HG02970 (cell line): ENCODE results near the gene TIGD3.

Experiments used
- ATAC-seq: cut with Tn5 transposase; IDR thresholded peaks from one replicate; pipeline ENCODE4 v1.9.1; 2021; ENCODE audit warnings: mild to moderate bottlenecking, moderate library complexity, moderate number of reproducible peaks; ENCODE audit not compliant: unreplicated experiment, low FRiP score

The TIGD3 gene

GRCh38 chr11:65386307-65387140, 32.0 kb downstream of the TIGD3 start, which contains the start of gene FRMD8:
Gene FRMD8 (plus strand): TSS chr11:65386637. CDS start chr11:65387037, 400 bp downstream.
- no peak for ATAC-seq

- ATAC-seq = no peak
Observed at GRCh38 chr11:65388731-65389130, 34.2 kb downstream of the TIGD3 start.

GRCh38 chr11:65389294-65389980, 34.9 kb downstream of the TIGD3 start:
- no peak for ATAC-seq

GRCh38 chr11:65390099-65390941, 35.8 kb downstream of the TIGD3 start:
- no peak for ATAC-seq

- no peak for ATAC-seq
Observed at GRCh38 chr11:65390996-65391395, 36.4 kb downstream of the TIGD3 start.

- no peak for ATAC-seq
Observed at GRCh38 chr11:65392186-65392829, 37.8 kb downstream of the TIGD3 start.

- ATAC-seq = no peak
Observed at GRCh38 chr11:65392899-65393298, 38.3 kb downstream of the TIGD3 start.

GRCh38 chr11:65393513-65394079, 39.0 kb downstream of the TIGD3 start:
- ATAC-seq = no peak

- ATAC-seq = no peak
Observed at GRCh38 chr11:65394125-65394536, 39.6 kb downstream of the TIGD3 start.

GRCh38 chr11:65395961-65396530, 41.5 kb downstream of the TIGD3 start:
- ATAC-seq = no peak

- no peak for ATAC-seq
Observed at GRCh38 chr11:65396769-65397745, 42.5 kb downstream of the TIGD3 start.

GRCh38 chr11:65398362-65398910, 43.9 kb downstream of the TIGD3 start:
- ATAC-seq = no peak

GRCh38 chr11:65399249-65399648, 44.7 kb downstream of the TIGD3 start:
- no peak for ATAC-seq

GRCh38 chr11:65399845-65400244, 45.3 kb downstream of the TIGD3 start:
- no peak for ATAC-seq

- no peak for ATAC-seq
Observed at GRCh38 chr11:65400307-65401072, 45.9 kb downstream of the TIGD3 start.

- no peak for ATAC-seq
Observed at GRCh38 chr11:65401073-65401802, 46.7 kb downstream of the TIGD3 start.

GRCh38 chr11:65401803-65402248, 47.3 kb downstream of the TIGD3 start:
- no peak for ATAC-seq
